ENCODE data around the gene PARP16.

Gene PARP16, protein sequence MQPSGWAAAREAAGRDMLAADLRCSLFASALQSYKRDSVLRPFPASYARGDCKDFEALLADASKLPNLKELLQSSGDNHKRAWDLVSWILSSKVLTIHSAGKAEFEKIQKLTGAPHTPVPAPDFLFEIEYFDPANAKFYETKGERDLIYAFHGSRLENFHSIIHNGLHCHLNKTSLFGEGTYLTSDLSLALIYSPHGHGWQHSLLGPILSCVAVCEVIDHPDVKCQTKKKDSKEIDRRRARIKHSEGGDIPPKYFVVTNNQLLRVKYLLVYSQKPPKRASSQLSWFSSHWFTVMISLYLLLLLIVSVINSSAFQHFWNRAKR

DNA sequence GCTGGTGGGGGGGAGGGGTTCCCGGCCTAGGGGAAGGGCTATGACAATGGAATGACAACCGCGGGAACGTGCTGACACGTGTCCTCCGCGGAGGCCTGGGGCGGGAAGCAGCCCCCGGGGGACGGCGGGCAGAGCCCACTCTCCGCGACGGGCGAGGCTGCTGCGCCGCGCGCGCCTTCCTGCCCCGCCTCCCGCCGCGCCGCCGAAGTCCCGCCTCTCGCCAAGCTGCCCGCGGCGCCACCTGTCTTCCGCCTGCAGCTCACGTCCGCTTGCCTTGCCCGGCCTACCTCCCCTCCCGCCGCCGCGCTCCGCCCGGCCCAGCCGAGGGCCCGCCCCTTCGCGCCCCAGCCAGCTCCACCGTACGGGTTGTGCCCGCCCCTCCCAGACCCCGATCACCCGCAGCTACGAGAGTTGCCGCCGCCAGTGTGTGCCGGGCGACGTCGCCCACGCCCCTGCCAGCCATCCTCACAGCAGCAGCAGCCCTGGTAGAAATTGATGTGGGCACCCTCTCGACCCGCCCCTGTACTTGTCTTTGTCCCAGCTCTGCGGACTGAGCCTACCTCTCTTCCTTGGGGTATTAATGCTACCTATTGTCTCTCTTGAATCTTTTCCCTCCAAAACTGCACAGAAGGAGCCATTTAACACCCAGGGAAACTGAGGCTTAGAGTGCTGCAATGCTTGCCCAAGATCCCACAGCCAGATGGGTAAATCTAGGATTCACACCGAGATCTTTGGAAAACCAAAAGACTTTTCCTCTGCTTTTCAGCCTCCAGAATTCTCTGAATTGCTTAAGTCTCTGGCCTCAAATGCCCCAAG is at the start of gene PARP16:
TSS of gene PARP16 (minus strand) at position 180 of the 816 bp plus-strand sequence. CDS start 457 bp downstream, outside the sequence.
- DNase-seq, result peak; percentile 96

DNA sequence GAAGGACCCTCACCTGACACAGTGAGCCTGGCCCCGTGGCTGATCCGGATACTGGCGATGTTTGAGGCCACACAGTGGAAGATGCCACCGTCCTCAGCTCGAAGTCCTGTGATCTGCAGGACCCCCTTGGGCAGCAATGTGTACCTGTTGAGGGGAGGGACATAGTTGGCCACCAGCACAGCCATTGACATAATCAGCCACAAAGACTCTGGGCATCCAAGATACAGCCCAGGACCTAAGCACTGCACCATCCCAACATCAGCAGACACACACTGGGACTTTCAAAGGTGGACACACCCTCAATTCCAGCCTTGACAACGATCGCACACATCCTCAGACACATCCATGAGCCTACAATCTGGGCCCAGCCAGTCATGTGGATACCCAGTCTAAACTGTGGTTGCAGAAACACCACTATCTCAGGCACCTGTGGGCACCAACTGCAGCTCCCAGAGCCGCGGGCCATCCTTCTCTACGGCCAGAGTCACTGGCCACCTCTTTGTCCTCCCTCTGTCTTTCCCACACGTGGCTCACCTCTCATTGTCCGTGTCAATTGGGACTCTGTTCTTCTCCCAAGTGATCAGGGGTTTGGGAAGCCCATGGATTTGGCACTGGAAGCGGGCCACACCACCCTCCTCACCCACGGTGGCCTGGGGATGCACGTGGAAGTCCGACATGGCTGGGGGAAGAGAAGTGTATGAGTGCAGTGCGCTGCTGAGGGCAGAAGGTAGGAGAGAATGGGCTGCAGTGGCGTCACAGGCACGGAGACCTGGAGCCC is 48.8 kb upstream of the PARP16 start:
- no peak for DNase-seq
- ATAC-seq, result no peak

More for the DNA sequence above, at the start of gene PARP16:
- peak; percentile 98 for ATAC-seq

DNA sequence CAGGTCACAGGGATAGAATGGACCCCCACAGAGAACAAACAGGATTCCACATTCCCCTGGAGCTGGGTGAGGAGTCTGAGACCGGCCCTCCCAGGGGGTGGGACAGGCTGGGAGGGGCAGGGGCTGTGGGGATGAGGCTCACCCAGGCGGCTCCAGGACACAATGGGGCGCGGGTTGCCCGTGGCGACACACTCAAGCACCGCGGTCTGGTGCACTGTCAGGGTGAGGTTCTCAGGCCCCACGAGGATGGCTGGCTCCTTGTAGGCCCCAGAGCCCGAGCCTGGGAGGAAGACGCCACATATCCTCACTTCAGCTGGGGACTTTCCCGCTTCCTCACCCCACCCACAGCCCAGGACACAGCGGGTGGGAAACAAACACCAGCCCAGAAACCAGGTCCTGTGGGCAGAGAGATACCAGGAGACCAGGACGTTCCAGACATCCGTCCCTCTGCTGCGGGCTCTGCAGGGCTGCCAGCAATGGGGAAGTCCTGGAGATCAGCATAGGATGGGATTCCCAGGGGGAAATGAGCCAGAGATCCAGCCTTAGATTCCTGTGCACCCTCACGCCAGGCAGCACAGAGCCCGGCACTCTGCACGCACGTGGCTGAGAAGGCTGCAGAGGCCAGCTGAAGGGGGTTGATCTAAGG is 48.0 kb upstream of the PARP16 start:
- DNase-seq (no peak), ATAC-seq (no peak)

DNA sequence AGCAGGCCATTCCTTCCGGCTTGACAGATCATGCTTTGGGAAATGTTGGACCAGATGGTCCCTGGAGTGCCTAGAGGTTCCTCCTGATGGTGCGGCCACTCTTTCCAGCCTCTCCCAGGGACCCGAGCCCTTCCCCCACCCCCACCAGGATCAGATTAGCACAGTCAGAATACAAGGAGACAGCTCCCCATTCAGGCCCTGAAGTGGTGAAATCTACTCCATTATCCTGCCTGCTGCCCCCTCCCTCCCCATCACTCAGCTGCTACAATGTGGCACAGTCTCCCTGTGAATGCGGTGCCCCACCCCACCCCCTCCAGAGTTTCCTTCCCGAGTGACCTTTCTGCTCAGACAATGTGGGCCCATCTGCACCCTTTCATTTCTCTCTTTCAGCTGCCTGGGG is 47.2 kb upstream of the PARP16 start:
- ATAC-seq (no peak), DNase-seq (no peak)

DNA sequence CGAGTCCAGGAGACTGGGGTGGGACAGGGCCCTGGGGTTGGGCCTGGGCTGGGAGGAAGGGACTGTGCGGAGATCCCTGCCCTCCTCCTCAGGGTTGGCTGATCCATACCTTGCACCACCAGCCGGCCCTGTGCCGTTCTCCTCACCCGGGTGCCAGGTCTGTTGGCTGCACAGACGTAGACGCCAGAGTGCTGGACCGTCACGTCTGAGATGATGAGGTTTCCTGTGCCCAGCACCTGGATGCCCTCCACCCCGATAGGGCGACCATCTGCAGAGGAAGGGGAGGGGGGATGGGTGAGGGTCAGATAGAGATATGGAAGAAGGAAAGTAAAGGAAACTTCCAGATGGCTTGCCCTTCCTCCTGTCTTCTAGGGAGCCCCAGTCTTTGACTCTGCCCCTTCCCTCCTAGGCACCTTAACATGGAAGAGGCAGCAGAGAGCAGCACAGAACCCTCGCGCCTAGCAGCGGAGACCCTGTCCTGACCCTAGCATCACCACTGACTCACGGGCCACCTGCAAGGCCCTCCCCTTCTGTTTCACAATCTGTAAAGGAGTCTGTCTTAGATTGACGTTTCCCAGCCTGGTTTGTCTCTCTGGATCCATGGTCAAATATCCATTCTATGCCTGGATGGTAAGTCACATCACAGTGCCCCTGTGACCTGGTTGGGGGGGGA is 46.6 kb upstream of the PARP16 start:
- ATAC-seq, result peak; percentile 7

DNA sequence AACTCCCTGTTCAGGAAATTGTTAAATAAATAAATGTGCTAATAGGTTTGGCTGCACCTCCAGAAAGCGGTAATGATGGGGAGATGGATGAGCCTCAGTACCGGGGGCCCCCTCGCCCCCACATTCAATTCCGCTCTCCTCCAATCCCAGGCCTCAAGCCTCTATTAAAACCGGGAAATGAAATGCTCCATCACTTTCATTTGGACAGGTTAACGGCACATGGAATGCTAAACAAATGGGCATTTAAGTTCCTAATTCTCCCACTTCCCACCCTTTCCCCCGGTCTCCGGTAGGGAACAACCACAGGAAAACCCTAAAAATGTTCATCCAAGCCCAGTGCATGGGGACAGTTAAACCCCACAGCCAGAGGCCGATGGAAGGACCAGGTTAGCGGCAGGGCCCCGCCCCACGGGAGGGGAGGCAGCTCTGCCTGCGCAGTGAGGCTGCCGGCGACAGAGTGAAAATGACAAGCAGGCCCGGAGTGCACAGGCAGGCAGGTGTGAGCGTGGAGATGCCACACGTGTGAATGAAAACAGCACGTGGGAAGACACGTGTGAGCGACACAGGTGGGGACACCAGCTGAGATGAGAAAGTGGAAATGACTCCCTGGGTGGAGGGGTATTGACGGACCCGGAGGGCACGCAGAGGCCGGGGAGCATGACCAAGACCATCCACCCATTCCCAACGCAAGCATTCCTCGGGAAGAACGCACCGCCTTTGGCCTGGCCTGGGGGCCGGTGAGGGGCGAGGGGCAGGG is 45.9 kb upstream of the PARP16 start:
- no peak for ATAC-seq

More for the DNA sequence above, 46.6 kb upstream of the PARP16 start:
- no peak for DNase-seq

GRCh38 chr15:65331811-65332210 is 45.1 kb upstream of the PARP16 start:
- no peak for DNase-seq
- ATAC-seq, result no peak

More for the DNA sequence above, 45.9 kb upstream of the PARP16 start:
- no peak for DNase-seq

DNA sequence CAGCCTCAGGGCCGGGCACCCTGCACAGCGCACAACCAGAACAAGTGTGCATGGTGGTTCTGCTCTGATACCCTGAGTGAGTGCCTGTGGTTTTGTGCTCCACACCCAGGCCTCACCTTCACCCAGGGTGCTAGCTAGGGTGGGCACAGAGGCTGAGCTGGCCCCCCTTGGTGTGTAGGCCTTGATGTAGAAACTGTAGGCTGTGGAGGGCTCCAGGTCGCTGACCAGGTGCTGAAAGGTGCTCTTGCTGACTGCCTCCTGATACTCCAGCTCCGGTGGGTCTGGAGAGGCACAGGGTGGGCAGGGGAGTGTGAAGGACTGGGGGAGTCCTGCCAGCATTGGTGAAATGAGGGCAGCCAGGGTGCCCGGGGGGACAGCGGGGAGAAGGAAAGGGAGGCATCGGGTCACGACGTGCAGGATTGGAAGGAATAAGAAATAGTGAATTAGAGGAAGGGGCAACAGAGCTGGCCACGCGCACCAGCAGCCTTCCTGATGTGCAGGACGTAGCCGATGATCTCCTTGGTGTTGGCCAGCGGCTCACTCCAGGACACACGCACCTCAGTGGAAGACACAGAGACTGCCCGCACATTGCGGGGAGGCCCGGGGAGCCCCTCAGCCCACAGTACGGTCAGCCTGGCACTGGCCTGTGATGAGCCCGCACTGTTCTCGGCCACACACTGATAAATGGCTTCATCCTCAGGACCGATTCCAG is 44.4 kb upstream of the PARP16 start:
- DNase-seq, result no peak
- ATAC-seq, result no peak

GRCh38 chr15:65329984-65330735 is 43.5 kb upstream of the PARP16 start:
- DNase-seq, result no peak
- no peak for ATAC-seq

GRCh38 chr15:65329288-65329983 is 42.8 kb upstream of the PARP16 start:
- ATAC-seq (no peak), DNase-seq (no peak)

DNA sequence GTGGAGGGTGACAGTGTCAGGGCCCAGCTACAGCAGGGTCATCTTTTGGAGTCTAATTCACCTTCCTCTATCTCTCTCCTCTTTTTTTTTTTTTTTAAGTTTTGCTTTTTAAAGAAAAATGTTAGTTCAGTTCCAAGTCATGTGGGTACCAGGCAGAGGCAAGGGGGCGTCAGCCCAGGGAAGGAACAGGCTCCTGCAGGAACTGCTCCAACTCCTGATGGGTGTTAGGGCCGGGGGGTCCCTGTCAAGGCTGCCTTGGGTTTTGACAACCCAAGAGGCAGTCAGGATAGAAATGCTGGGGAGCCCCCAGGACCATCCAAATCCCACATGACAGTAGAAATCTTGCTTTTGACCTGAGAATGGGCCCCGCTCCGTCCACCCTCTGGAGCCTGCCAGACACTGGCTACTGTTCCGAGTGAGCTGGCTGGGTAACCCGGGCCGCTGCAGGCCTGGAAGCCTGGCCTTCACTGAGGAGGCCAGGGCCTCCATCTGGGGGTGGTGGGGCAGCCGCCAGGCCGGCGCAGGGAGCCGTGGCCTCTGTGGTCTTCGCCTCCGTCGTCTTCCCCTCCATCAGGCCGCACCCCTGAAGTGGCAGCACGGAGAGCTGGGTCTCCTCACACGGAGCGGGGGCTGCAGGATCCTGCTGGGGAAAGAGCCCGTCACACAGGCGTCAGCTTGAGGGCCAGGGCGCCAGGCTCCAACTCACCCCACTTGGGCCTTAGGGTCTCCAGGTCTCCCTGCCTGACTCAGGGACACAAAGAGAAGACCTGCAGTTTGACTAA is 42.0 kb upstream of the PARP16 start:
- DNase-seq (no peak), ATAC-seq (peak; percentile 15)

GRCh38 chr15:65327651-65328393 is 41.1 kb upstream of the PARP16 start:
- ATAC-seq, result no peak
- no peak for DNase-seq

- ATAC-seq (no peak), DNase-seq (no peak)
Measured at GRCh38 chr15:65326818-65327217, 40.1 kb upstream of the PARP16 start.

DNA sequence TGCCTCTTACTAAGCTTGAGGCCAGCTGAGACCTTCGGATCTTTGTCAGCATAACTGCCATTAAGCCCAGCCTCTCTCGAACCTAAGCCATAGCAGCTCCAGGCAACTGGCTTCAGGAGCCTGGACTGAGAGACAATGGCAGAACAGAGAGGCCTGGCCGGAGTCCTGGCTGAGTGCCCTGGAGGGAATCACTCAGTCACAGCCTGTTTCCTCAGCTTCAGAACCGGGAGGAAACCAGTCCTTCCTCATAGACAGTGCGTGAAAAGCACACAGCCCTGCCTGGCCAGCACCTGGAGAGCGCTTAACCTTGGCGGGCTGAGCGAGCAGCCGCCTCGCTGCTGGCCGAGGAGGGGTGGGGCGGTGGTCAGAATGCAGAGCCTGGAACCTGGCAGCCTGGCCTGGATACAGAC is 39.4 kb upstream of the PARP16 start:
- DNase-seq (no peak), ATAC-seq (no peak)

DNA sequence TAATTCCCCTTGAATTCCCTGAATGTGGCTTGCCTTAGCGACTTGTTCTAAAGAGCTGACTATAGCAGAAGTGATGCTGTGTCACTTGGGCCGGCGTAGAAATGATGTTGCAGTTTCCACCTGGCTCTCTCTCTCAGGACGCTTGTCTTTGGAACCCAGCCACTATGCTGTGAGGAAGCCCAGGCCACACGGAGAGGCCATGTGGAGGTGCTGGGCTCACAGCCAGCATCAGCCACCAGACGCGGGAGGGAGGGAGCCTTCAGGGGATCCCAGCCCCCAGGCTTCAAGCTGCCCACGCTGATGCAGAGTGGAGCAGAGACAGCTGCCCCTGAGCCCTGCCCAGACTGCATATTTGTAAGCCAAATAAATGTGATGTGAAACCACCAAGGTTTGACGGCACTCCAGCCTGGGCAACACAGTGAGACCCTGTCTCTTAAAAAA is 36.4 kb upstream of the PARP16 start:
- ATAC-seq (no peak), DNase-seq (no peak)

DNA sequence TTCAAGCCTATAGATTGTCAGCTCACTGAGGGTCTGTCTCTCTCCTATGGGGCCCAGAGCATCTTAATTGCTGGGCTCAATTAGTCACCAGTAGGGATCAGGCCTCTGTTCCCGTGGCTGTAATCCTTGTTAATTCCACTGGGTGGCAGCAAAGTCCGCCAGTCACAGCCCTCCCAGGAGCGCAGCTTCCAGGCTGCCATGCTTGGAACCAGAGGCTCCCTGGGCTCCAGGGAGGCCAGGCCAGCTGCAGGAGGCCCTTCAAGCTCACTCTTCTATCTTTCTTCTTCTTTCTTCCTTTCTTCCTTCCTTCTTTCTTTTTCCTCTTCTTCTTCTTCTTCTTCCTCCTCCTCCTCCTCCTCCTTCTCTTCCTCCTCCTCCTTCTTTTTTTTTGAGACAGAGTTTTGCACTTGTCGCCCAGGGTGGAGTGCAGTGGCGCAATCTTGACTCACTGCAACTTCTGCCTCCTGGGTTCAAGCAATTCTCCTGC is 32.2 kb upstream of the PARP16 start:
- ATAC-seq, result peak; percentile 97

DNA sequence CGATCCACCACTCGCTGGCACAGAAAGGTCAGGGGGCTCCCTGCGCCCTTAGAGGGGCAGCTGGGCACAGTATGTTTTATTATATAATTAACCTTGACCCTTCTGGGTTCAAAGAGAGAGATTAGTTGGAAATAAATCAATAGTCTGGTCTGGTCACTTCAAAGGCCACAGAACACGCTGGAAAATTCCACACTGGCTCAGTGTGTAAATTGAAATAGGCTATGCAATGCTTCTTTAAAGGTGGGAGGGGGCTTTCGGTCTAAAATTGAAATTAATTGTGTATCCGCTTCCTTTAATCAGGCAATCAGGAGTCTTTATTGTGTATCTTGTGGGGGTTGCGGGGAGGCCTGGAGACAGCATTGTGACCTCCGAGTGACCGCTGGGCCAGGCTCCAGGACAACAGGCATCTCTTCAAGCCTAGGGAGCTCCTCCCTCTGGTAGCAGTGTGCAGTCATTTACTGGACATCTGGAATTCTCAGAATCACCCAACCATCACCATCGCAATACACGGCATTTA is 25.8 kb upstream of the PARP16 start:
- DNase-seq, result no peak
- ATAC-seq, result no peak

More for the DNA sequence above, 32.2 kb upstream of the PARP16 start:
- peak; percentile 79 for DNase-seq
